Gastroesophageal sphincter (tissue), 4 donors: ENCODE measurements around the gene CLIP1. TPM values are rescaled to one million over a fixed set of nuclear protein-coding genes. Genes with fewer than 3 reads are reported as not detected.
A peak's percentile ranks its signal among the peaks of the same experiment; 100 is the strongest.
"Not testable (repeated sequence)": the region's sequence is repeated elsewhere in the genome, so short reads cannot be mapped to it uniquely, and the experiment has no call there.

Experiments
- ATAC-seq: fragments of 150-250 bp; one replicate; pipeline ENCODE4 v1.9.1; 2016; ENCODE audit warnings: mild to moderate bottlenecking, moderate library complexity
- H3K27ac ChIP-seq, 4 donors: fragments of 200-600 bp; sonication (generic) in 3 of 4; 1 replicate in 3 of 4; 2 replicates in 1 of 4; pipeline ENCODE4 v1.5.1; 2016 to 2019
- H3K27me3 ChIP-seq: fragments of 200-600 bp; sonication (generic); one replicate; pipeline ENCODE4 v1.5.1; 2019
- H3K36me3 ChIP-seq, 2 donors: fragments of 200-600 bp; sonication (generic); one replicate each; pipeline ENCODE4 v1.5.1; 2019; ENCODE audit warnings: control low read depth in 1 of 2
- H3K4me1 ChIP-seq, 3 donors: fragments of 200-600 bp; sonication (generic); 1 replicate in 2 of 3; 2 replicates in 1 of 3; pipeline ENCODE4 v1.5.1; 2016 to 2019; ENCODE audit warnings: control low read depth in 2 of 3
- H3K4me3 ChIP-seq, 2 donors: fragments of 200-600 bp; sonication (generic); one replicate each; pipeline ENCODE4 v1.5.1; 2019; ENCODE audit warnings: mild to moderate bottlenecking in 1 of 2, moderate library complexity in 1 of 2
- H3K9me3 ChIP-seq, 3 donors: fragments of 200-600 bp; sonication (generic); one replicate each; pipeline ENCODE4 v1.5.1; 2017 to 2019; ENCODE audit warnings: control low read depth in 2 of 3
- EP300 ChIP-seq: sonication (generic); formaldehyde crosslinking; IDR thresholded peaks from one replicate; pipeline ENCODE4 v1.6.1; 2017; ENCODE audit warnings: antibody characterized with exemption, mild to moderate bottlenecking
- POLR2A ChIP-seq, 2 donors: fragments of 450-650 bp; IDR thresholded peaks; one replicate each; pipeline ENCODE4 v1.6.1; 2017; ENCODE audit warnings: antibody characterized with exemption in 2 of 2, mild to moderate bottlenecking in 2 of 2, moderate library complexity in 1 of 2
- POLR2AphosphoS5 ChIP-seq: sonication (generic); formaldehyde crosslinking; IDR thresholded peaks from one replicate; pipeline ENCODE4 v1.6.1; 2017; ENCODE audit warnings: antibody characterized with exemption
- WGBS, 2 donors: methylation state at CpG; one replicate each; pipeline ENCODE4 v1.1.5; 2018; ENCODE audit warnings: low coverage in 1 of 2; 5-methylcytosine and 5-hydroxymethylcytosine counted together
- total RNA-seq, 4 donors: library from RNA; depleted of rRNA; stranded (reverse); fragments of >200 nt; gene quantifications; one replicate each; pipeline ENCODE4 v1.1.0, GENCODE V29; 2016
- TF ChIP-seq, protein P1 (sequence below), 4 experiments: fragments of 200-600 bp in 2 of 4; fragments of 450-650 bp in 2 of 4; sonication (generic) in 1 of 4; IDR thresholded peaks; one replicate each; pipeline ENCODE4 v1.5.1; 2017 to 2019; ENCODE audit warnings: antibody characterized with exemption in 4 of 4, mild to moderate bottlenecking in 2 of 4, moderate library complexity in 2 of 4

The CLIP1 gene
- total RNA-seq, 4 donors from 2014 or later, result 186 to 272 (median 208) TPM

DNA sequence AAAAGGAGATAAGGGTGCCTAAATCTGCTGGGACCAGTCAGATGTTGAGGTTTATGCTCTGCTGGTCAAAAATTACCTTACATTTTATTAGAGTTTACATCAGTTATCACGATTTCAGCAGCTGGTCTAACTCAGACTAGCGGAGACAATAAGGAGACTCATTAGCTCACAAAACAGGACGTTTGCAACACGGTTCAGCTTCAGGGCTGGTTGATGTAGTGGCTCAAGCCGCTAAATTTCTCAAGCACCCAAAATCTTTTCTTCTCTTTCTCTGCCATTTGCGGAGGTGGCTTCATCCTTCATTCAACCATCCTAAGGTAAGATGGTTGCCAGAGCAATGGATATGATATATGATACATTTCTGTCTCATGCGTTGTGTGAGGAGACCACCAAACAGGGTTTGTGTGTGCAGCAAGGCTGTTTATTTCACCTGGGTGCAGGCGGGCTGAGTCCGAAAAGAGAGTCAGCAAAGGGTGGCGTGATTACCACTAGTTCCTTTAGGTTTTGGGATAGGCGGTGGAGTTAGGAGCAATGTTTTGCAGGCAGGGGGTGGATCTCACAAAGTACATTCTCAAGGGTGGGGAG is 30.3 kb upstream of the CLIP1 start:
- no peak overlapping the region for H3K27ac ChIP-seq
- H3K36me3 ChIP-seq, result no peaks in the 10 kb centered on the region
- no peaks in the 10 kb centered on the region for H3K4me1 ChIP-seq
- no peaks in the 10 kb centered on the region for H3K9me3 ChIP-seq
- H3K4me3 ChIP-seq, result no peak overlapping the region
- no peak for ATAC-seq
- 67 to 79% methylated on average over 5 to 9 of the region's 11 CpGs for WGBS, 2 donors
- H3K27me3 ChIP-seq, result no peaks in the 10 kb centered on the region
- TF ChIP-seq POLR2A (IDR thresholded peaks at IDR 0.05) (no peak), EP300 (no peak), POLR2AphosphoS5 (no peak)

- TF ChIP-seq POLR2A (IDR thresholded peaks at IDR 0.05) (no peak), POLR2AphosphoS5 (no peak), EP300 (no peak)
- TF ChIP-seq, protein P1, sequence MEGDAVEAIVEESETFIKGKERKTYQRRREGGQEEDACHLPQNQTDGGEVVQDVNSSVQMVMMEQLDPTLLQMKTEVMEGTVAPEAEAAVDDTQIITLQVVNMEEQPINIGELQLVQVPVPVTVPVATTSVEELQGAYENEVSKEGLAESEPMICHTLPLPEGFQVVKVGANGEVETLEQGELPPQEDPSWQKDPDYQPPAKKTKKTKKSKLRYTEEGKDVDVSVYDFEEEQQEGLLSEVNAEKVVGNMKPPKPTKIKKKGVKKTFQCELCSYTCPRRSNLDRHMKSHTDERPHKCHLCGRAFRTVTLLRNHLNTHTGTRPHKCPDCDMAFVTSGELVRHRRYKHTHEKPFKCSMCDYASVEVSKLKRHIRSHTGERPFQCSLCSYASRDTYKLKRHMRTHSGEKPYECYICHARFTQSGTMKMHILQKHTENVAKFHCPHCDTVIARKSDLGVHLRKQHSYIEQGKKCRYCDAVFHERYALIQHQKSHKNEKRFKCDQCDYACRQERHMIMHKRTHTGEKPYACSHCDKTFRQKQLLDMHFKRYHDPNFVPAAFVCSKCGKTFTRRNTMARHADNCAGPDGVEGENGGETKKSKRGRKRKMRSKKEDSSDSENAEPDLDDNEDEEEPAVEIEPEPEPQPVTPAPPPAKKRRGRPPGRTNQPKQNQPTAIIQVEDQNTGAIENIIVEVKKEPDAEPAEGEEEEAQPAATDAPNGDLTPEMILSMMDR (IDR thresholded peaks at IDR 0.05), result no peak
- Histone ChIP-seq H3K27me3 (no peaks in the 10 kb centered on the region), H3K4me3 (no peak overlapping the region), H3K27ac (no peak overlapping the region), H3K36me3 (no peaks in the 10 kb centered on the region), H3K9me3 (no peaks in the 10 kb centered on the region), H3K4me1 (no peaks in the 10 kb centered on the region)
- ATAC-seq, result no peak
- 100% methylated on average over 2 of the region's 2 CpGs for WGBS, 2 donors
Observed at GRCh38 chr12:122449317-122449716, 26.8 kb upstream of the CLIP1 start.

DNA sequence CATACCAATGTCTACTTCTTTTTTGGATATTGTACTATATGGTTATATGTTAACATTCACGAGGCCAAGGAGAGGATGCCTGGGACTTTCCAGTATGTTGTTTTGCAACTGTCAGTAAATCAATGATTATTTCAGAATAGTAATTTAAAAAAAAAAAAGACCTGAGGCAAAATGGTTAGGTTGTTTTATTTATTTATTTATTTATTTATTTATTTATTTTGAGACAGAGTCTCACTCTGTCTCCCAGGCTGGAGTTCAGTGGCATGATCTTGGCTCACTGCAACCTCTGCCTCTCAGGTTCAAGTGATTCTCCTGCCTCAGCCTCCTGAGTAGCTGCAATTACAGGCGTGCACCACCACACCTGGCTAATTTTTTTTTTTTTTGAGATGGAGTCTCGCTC is 25.4 kb upstream of the CLIP1 start:
- not testable (repeated sequence) for ATAC-seq, H3K27ac ChIP-seq, H3K27me3 ChIP-seq, H3K4me3 ChIP-seq, H3K36me3 ChIP-seq, H3K9me3 ChIP-seq, H3K4me1 ChIP-seq
- 83 to 86% methylated on average over 2 to 3 of the region's 3 CpGs for WGBS, 2 donors

DNA sequence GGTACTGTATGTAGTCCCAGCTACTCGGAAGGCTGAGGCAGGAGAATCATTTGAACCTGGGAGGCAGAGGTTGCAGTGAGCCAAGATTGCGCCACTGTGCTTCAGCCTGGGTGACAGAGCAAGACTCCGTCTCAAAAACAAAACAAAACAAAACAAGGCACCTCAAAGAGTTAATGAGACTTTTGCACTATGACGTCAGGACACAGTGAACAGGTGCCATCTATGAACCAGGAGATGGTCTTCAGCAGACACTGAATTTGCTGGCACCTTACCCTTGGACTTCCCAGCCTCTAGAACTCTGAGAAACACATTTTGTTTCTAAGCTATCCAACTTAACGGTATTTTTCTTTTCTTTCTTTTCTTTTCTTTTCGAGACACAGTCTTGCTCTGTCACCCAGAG is 23.9 kb upstream of the CLIP1 start:
- H3K36me3 ChIP-seq, H3K27ac ChIP-seq, H3K4me3 ChIP-seq, H3K4me1 ChIP-seq, ATAC-seq, H3K9me3 ChIP-seq, H3K27me3 ChIP-seq: not testable (repeated sequence)
- 69 to 70% methylated on average over 6 of the region's 6 CpGs for WGBS, 2 donors

- not testable (repeated sequence) for ATAC-seq, H3K27ac ChIP-seq
- 67 to 100% methylated on average over 1 to 3 of the region's 5 CpGs for WGBS, 2 donors
Observed at GRCh38 chr12:122444071-122444470, 21.6 kb upstream of the CLIP1 start.

GRCh38 chr12:122438822-122439221 is 16.4 kb upstream of the CLIP1 start:
- H3K4me1 ChIP-seq, result peaks cover 0 to 13% (median 0%) of the 10 kb centered on the region in 3 donors
- WGBS, 2 donors, result 90 to 97% methylated on average over 4 to 5 of the region's 8 CpGs
- H3K27me3 ChIP-seq, H3K27ac ChIP-seq, ATAC-seq, H3K4me3 ChIP-seq, H3K9me3 ChIP-seq, H3K36me3 ChIP-seq: not testable (repeated sequence)

More at GRCh38 chr12:122444071-122444470, 21.6 kb upstream of the CLIP1 start:
- not testable (repeated sequence) for H3K4me3 ChIP-seq, H3K4me1 ChIP-seq, H3K9me3 ChIP-seq, H3K27me3 ChIP-seq, H3K36me3 ChIP-seq

DNA sequence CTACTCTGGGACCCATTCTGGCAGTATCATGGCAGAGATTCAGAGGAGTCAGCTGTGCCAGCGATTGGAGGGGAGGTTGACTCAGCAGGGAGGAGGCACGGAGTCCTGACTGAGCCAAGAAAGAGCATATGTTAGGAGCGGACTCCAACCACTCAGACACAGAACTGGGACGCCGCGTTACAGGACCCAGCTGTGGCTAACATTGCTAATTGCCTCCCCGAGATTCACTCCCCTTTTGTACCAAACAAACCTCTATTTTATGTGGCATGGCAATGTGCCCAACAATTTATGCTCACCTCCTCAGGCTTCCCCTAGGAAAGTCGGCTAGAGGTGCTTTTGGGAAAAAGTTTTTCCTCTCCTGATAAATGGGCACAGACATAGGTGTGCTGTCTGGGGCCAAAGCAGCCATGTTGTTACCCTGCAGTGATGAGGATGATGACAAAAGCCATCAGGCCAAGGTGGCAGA is 15.2 kb upstream of the CLIP1 start:
- Histone ChIP-seq H3K27ac (peak overlapping the region in 3 of 4 donors; percentile 3 to 66 (median 62)), H3K4me1 (peaks cover 0 to 13% (median 0%) of the 10 kb centered on the region in 3 donors), H3K27me3 (no peaks in the 10 kb centered on the region), H3K9me3 (no peaks in the 10 kb centered on the region), H3K4me3 (no peak overlapping the region), H3K36me3 (no peaks in the 10 kb centered on the region)
- peak; percentile 92 for ATAC-seq
- peak; percentile 55 for TF ChIP-seq POLR2AphosphoS5
- TF ChIP-seq, protein P1 (IDR thresholded peaks at IDR 0.05), result no peak
- WGBS, 2 donors, result 17% methylated on average over 2 of the region's 8 CpGs; no CpG with 5 or more reads in 1 of the 2 donors
